ENCODE results near the gene ISG20L2.

ISG20L2 gene

DNA sequence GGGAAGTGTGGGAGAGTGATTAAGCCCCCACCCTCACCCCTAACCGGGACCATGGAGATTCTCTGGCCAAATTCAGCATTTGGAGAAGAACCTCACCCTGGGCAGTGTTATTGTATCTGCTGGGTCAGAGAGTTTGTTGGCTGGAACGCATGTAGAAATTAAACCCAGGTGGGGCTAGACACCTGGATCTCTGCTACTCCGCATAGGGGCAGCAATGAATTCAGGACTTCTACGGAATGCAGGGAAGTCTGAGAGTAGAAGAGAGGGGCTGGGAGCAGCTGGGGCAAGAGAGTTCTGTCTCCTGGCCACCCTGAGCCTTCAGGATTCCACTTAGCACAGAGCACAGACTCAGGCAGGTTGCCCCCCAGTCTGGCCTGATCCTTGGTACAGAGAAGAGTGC, 19.5 kb downstream of the ISG20L2 start:
- H3K9me3 ChIP-seq (ENCODE audit: control insufficient read depth in 5 of 5, low read length in 5 of 5), result no peaks in the 10 kb centered on the region
- peaks cover 10 to 22% (median 15%) of the 10 kb centered on the region in 5 donors for H3K27me3 ChIP-seq (ENCODE audit: control insufficient read depth in 5 of 5, insufficient read depth in 4 of 5, low read length in 5 of 5)
- no peak overlapping the region for H3K4me3 ChIP-seq (ENCODE audit: low read depth in 1 of 5, low read length in 5 of 5)
- peaks cover 7 to 82% (median 70%) of the 10 kb centered on the region in 5 donors for H3K4me1 ChIP-seq (ENCODE audit: control insufficient read depth in 5 of 5, insufficient read depth in 5 of 5, low read length in 5 of 5)
- peak overlapping the region; percentile 65 for H3K27ac ChIP-seq (ENCODE audit: low read depth, low read length)
- no peaks in the 10 kb centered on the region for H3K36me3 ChIP-seq (ENCODE audit: control insufficient read depth in 5 of 5, insufficient read depth in 5 of 5, low read length in 5 of 5)
- no peak overlapping the region for H3K9ac ChIP-seq (ENCODE audit: low read length in 5 of 5)

DNA sequence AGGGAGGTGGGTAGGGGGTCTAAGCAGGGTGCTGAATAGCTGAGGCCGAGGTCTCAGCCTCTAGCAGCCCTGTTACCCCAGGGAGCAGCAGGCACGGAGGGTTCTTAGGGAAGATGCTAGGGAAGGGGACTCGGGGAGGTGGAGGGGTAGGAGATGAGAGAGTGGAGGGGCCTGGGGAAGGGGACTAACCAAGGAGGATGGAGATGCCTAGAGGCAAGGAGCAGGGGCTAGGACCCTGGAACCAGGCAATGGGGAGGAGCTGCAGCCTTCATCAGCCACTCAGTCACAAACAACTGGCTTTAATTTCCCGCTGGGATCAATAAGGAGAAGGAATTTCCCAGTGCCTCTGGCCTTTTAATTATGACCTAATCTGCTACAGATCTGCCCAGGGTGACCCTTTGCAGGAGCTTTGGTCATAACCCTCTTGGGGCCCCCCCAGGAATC, 20.3 kb downstream of the ISG20L2 start:
- peak overlapping the region in 3 of 5 donors; percentile 3 to 22 (median 8) for H3K4me3 ChIP-seq (ENCODE audit: low read depth in 1 of 5, low read length in 5 of 5)
- no peaks in the 10 kb centered on the region for H3K9me3 ChIP-seq (ENCODE audit: control insufficient read depth in 5 of 5, low read length in 5 of 5)
- H3K27ac ChIP-seq (ENCODE audit: low read depth, low read length), result peak overlapping the region; percentile 65
- H3K4me1 ChIP-seq (ENCODE audit: control insufficient read depth in 5 of 5, insufficient read depth in 5 of 5, low read length in 5 of 5), result peaks cover 7 to 83% (median 72%) of the 10 kb centered on the region in 5 donors
- no peak overlapping the region for H3K9ac ChIP-seq (ENCODE audit: low read length in 5 of 5)
- peaks cover 18 to 30% (median 23%) of the 10 kb centered on the region in 5 donors for H3K27me3 ChIP-seq (ENCODE audit: control insufficient read depth in 5 of 5, insufficient read depth in 4 of 5, low read length in 5 of 5)
- H3K36me3 ChIP-seq (ENCODE audit: control insufficient read depth in 5 of 5, insufficient read depth in 5 of 5, low read length in 5 of 5), result no peaks in the 10 kb centered on the region

DNA sequence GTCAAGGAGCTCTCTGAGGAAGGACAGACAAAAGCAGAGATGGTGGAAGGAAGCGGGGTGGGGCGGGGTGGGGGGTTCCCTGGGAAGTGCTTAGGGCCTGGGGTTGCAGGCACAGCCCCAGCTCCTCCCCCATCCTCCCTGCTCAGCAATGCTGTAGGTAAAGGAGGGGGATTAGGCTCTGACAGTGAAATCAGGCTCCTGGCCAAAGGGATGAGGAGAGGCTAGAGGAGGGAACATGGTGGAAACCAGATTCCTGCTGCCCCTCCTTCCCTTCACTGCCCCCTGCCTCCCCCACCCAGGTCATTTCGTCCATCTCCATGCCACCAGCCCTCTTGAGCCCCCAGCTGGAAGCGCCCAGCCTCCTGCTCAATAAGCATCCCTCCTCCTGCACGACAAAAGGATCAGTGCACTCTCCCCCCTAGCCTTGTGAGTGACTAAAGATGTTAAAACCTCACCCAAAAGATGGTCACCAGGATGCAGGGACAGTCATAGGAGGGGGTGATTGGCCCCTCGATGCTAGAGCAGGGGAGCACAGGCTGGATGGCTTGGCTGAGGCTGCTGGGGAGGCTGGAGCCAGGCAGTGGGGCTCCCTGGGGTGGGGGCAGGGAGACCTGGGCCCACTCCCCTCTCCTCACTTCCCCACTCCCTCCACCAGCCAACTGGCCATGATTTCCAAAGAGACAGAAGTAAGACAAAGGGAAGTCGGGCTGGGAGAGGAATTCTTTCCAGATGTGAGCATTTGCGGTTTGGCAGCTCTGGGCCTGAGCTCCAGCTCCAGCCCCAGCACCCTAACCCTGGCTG, 20.9 kb downstream of the ISG20L2 start:
- Histone ChIP-seq H3K36me3 (ENCODE audit: control insufficient read depth in 5 of 5, insufficient read depth in 5 of 5, low read length in 5 of 5) (no peaks in the 10 kb centered on the region), H3K27me3 (ENCODE audit: control insufficient read depth in 5 of 5, insufficient read depth in 4 of 5, low read length in 5 of 5) (peaks cover 19 to 36% (median 25%) of the 10 kb centered on the region in 5 donors), H3K4me1 (ENCODE audit: control insufficient read depth in 5 of 5, insufficient read depth in 5 of 5, low read length in 5 of 5) (peaks cover 7 to 82% (median 72%) of the 10 kb centered on the region in 5 donors), H3K4me3 (ENCODE audit: low read depth in 1 of 5, low read length in 5 of 5) (peak overlapping the region in 3 of 5 donors; percentile 3 to 22 (median 8)), H3K9ac (ENCODE audit: low read length in 5 of 5) (no peak overlapping the region), H3K27ac (ENCODE audit: low read depth, low read length) (peak overlapping the region; percentile 65), H3K9me3 (ENCODE audit: control insufficient read depth in 5 of 5, low read length in 5 of 5) (no peaks in the 10 kb centered on the region)

DNA sequence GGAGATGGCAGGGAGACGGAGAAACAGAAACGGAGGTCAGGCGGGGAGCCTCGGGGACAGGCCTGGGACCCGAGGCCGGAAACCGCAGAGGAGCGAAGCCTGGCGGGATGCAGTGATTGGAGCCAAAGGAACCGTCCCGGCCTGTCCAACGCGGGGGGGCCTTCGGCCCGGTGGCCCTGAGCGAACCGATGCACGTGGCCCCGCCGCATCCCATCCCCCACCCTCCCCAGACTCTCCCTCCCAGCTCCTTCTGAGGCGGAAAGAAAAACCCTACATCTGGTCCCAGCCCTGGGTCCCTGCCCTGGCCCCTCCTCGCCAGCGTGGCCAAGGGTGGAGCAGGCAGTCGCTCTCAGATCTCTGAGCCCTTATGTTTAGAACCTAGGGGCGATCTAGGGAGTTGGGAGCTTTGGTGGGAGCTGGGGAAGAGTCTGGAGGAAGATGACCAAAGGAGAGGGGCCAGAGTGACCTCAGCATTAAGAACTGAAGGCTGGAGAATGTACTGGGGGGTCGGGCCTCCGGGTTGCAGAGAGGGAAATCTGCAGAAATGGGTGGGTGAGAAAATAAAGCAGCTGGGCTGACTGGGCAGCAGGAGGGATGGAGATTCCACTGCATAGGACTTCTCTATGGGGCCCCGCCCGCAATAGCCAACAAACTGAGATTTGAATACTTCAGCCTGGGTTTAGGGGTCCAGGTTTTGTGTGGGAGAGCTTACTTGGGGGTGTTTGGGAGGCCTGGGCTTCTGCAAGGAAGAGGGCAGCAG, 21.7 kb downstream of the ISG20L2 start:
- peak overlapping the region in 4 of 5 donors; percentile 10 to 76 (median 34) for H3K9ac ChIP-seq (ENCODE audit: low read length in 5 of 5)
- H3K4me3 ChIP-seq (ENCODE audit: low read depth in 1 of 5, low read length in 5 of 5), result peak overlapping the region; percentile 20 to 66 (median 59)
- peaks cover 16 to 36% (median 25%) of the 10 kb centered on the region in 5 donors for H3K27me3 ChIP-seq (ENCODE audit: control insufficient read depth in 5 of 5, insufficient read depth in 4 of 5, low read length in 5 of 5)
- peak overlapping the region; percentile 67 for H3K27ac ChIP-seq (ENCODE audit: low read depth, low read length)
- H3K4me1 ChIP-seq (ENCODE audit: control insufficient read depth in 5 of 5, insufficient read depth in 5 of 5, low read length in 5 of 5), result peaks cover 7 to 78% (median 72%) of the 10 kb centered on the region in 5 donors
- H3K36me3 ChIP-seq (ENCODE audit: control insufficient read depth in 5 of 5, insufficient read depth in 5 of 5, low read length in 5 of 5), result no peaks in the 10 kb centered on the region
- no peaks in the 10 kb centered on the region for H3K9me3 ChIP-seq (ENCODE audit: control insufficient read depth in 5 of 5, low read length in 5 of 5)

DNA sequence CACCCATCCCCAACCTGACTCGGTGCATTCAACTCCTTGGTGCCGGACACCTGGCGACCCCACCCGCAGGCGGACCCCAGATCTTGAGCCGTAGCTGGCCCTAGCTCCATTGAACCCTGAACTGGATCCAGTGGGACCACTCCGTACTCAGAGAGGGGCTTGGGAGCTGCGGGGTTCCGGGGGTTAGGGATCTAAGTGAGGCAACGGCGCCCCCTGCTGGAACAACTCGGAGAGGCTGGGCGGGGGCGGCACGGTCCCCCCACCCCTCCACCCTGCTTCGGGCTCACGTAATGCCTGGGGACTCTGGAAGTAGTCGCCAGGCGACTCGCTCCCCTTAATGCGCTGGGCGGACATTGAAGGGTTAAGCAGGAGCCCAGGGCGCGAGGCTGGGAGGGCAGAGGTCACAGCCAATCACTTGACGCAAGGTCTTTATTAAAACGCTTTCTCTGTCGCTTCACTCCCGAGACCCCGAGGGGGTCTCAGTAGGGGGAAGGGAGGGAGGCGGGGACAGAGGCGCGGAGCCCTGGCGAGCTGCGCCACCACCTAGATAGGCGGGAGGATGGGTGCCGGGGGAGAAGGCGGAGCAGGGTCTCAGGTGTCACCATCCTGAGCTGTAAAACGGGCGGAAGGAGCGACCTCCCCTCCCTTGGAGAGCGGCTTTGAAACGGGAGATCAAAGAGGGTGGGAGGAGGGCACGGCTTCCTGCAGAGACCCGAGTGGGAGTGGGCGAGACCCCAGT, 22.5 kb downstream of the ISG20L2 start:
- Histone ChIP-seq H3K27me3 (ENCODE audit: control insufficient read depth in 5 of 5, insufficient read depth in 4 of 5, low read length in 5 of 5) (peaks cover 24 to 42% (median 31%) of the 10 kb centered on the region in 5 donors), H3K9ac (ENCODE audit: low read length in 5 of 5) (peak overlapping the region in 4 of 5 donors; percentile 28 to 76 (median 53)), H3K4me3 (ENCODE audit: low read depth in 1 of 5, low read length in 5 of 5) (peak overlapping the region in 4 of 5 donors; percentile 57 to 66 (median 62)), H3K36me3 (ENCODE audit: control insufficient read depth in 5 of 5, insufficient read depth in 5 of 5, low read length in 5 of 5) (no peaks in the 10 kb centered on the region), H3K4me1 (ENCODE audit: control insufficient read depth in 5 of 5, insufficient read depth in 5 of 5, low read length in 5 of 5) (peaks cover 7 to 74% (median 66%) of the 10 kb centered on the region in 5 donors), H3K27ac (ENCODE audit: low read depth, low read length) (peak overlapping the region; percentile 67), H3K9me3 (ENCODE audit: control insufficient read depth in 5 of 5, low read length in 5 of 5) (no peaks in the 10 kb centered on the region)

DNA sequence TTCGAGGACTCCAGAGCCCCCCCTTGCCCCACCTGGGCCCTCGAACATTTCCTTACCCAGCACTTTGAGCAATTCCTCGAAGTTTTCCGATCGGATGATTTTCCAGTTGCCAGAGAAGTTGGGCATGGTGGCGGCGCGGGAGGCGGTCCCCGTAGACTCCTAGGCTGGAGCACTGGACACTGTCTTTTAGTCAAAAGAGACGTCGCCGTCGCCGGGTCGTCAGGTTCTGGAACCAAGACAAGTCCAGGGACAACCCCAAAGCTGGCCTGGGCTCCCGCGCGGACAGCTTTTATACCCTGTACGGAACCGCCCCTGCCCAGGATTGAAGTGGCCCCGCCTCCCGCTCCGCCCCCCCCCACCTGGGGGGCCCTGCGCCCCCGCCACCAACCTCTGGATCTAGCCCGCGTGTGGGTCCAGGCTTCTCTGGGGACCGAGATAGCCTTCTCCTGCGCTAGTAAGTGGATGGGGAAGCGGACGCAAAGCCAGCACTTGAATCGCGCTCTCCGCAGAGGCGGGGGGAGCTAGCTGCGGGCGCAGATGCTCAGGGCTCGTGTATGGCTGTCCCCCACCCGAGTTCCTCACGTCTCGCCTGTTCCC, 23.1 kb downstream of the ISG20L2 start, which contains the start of gene CRABP2:
Gene CRABP2, minus strand, starts transcription at position 263 of the 597 bp plus-strand sequence. Its CDS starts 137 bp downstream, at position 126.
- no peaks in the 10 kb centered on the region for H3K9me3 ChIP-seq (ENCODE audit: control insufficient read depth in 5 of 5, low read length in 5 of 5)
- H3K9ac ChIP-seq (ENCODE audit: low read length in 5 of 5), result peak within 1 kb of the TSS in 4 of 5 donors; percentile 28 to 76 (median 53)
- peaks cover 27 to 48% (median 34%) of the 10 kb centered on the region in 5 donors for H3K27me3 ChIP-seq (ENCODE audit: control insufficient read depth in 5 of 5, insufficient read depth in 4 of 5, low read length in 5 of 5)
- peak within 1 kb of the TSS; percentile 51 to 66 (median 59) for H3K4me3 ChIP-seq (ENCODE audit: low read depth in 1 of 5, low read length in 5 of 5)
- peak within 1 kb of the TSS; percentile 67 for H3K27ac ChIP-seq (ENCODE audit: low read depth, low read length)
- peaks cover 0 to 2% (median 0%) of the 10 kb centered on the region in 5 donors for H3K36me3 ChIP-seq (ENCODE audit: control insufficient read depth in 5 of 5, insufficient read depth in 5 of 5, low read length in 5 of 5)
- peaks cover 7 to 70% (median 62%) of the 10 kb centered on the region in 5 donors for H3K4me1 ChIP-seq (ENCODE audit: control insufficient read depth in 5 of 5, insufficient read depth in 5 of 5, low read length in 5 of 5)

DNA sequence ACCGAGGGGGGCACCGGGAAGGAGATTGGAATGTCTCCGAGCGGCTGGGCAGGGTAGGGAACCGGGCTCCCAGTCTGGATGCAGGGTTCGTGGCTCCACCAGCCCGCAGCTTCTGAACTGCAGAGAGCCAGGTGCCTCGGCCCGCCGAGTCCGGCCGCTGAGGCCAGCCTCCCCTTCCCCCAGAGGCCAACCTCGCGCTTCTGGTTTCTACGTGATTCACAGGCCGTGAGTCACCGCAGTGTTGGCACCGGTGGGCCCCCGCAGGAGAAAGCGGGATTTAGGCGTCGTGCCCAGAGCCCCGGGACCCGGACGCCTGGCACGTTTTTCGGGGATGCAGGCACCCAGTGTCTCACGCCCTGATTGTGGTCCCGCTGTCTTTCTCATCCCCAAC, 23.6 kb downstream of the ISG20L2 start:
- H3K36me3 ChIP-seq (ENCODE audit: control insufficient read depth in 5 of 5, insufficient read depth in 5 of 5, low read length in 5 of 5), result peaks cover 0 to 5% (median 1%) of the 10 kb centered on the region in 5 donors
- H3K9ac ChIP-seq (ENCODE audit: low read length in 5 of 5), result peak overlapping the region in 2 of 5 donors; percentile 37 to 66
- H3K27ac ChIP-seq (ENCODE audit: low read depth, low read length), result peak overlapping the region; percentile 67
- peaks cover 4 to 65% (median 57%) of the 10 kb centered on the region in 5 donors for H3K4me1 ChIP-seq (ENCODE audit: control insufficient read depth in 5 of 5, insufficient read depth in 5 of 5, low read length in 5 of 5)
- peaks cover 32 to 53% (median 34%) of the 10 kb centered on the region in 5 donors for H3K27me3 ChIP-seq (ENCODE audit: control insufficient read depth in 5 of 5, insufficient read depth in 4 of 5, low read length in 5 of 5)
- H3K4me3 ChIP-seq (ENCODE audit: low read depth in 1 of 5, low read length in 5 of 5), result peak overlapping the region; percentile 13 to 66 (median 55)
- no peaks in the 10 kb centered on the region for H3K9me3 ChIP-seq (ENCODE audit: control insufficient read depth in 5 of 5, low read length in 5 of 5)

DNA sequence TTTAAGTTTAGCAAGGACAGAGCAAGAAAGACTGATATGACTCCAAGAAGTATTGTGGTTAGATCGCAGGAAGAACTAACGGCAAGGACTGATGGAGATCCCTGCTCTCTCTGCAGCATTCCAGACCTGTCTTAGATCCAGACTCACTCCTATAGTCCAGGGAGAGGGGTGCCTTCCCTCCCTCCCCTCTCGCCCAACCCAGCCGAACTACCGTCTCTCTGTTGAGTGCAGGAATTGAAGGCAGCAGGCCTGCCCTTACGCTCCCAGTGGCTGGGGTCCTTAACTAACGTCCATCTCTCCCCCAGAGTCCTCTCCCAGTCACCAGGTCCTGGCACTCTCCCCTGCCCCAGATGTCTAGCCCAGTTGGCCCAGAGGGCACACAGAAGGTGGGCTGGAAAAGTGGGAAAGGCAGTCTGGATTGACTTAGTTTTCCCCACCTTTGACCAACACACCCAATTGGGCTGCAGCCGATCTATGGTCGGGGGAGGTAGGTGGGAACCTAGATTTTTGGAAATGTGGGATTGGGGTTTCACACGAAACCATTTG, 24.3 kb downstream of the ISG20L2 start:
- H3K27ac ChIP-seq (ENCODE audit: low read depth, low read length), result peak overlapping the region; percentile 23
- H3K4me3 ChIP-seq (ENCODE audit: low read depth in 1 of 5, low read length in 5 of 5), result peak overlapping the region; percentile 36 to 57 (median 51)
- peaks cover 0 to 7% (median 5%) of the 10 kb centered on the region in 5 donors for H3K36me3 ChIP-seq (ENCODE audit: control insufficient read depth in 5 of 5, insufficient read depth in 5 of 5, low read length in 5 of 5)
- H3K9me3 ChIP-seq (ENCODE audit: control insufficient read depth in 5 of 5, low read length in 5 of 5), result no peaks in the 10 kb centered on the region
- peaks cover 3 to 58% (median 50%) of the 10 kb centered on the region in 5 donors for H3K4me1 ChIP-seq (ENCODE audit: control insufficient read depth in 5 of 5, insufficient read depth in 5 of 5, low read length in 5 of 5)
- H3K9ac ChIP-seq (ENCODE audit: low read length in 5 of 5), result peak overlapping the region in 2 of 5 donors; percentile 66 to 73
- peaks cover 33 to 54% (median 34%) of the 10 kb centered on the region in 5 donors for H3K27me3 ChIP-seq (ENCODE audit: control insufficient read depth in 5 of 5, insufficient read depth in 4 of 5, low read length in 5 of 5)

Data from subcutaneous abdominal adipose tissue (tissue), 5 donors.